Right lobe of liver (tissue), 4 donors: ENCODE data around the gene ASIC4.

ENCODE experiments used
- CTCF ChIP-seq, 4 donors: fragments of 200-600 bp in 3 of 4; fragments of 450-650 bp in 1 of 4; IDR thresholded peaks; one replicate each; pipeline versions ENCODE4 v1.5.1 to v1.8.0; 2016 to 2022; ENCODE audit warnings: antibody characterized with exemption in 4 of 4, mild to moderate bottlenecking in 2 of 4
- POLR2A ChIP-seq: fragments of 450-650 bp; IDR thresholded peaks from one replicate; pipeline ENCODE4 v1.6.1; 2017; ENCODE audit warnings: antibody characterized with exemption, mild to moderate bottlenecking
- donor health status: DM: no; HTN: no; CAD: no.
- donor health status: DM: no; HTN: no; CAD: no.
- donor health status: DM: no; HTN: yes; CAD: no.

GRCh38 chr2:219570194-219570923 lies 56.1 kb downstream of the ASIC4 start:
- no peak for TF ChIP-seq CTCF (IDR thresholded peaks at IDR 0.05)
- TF ChIP-seq POLR2A, result peak; percentile 23
